ENCODE results near the gene DPP9.
"Not testable (repeated sequence)": the region's sequence is repeated elsewhere in the genome, so short reads cannot be mapped to it uniquely, and the experiment has no call there.

Gene DPP9

DNA sequence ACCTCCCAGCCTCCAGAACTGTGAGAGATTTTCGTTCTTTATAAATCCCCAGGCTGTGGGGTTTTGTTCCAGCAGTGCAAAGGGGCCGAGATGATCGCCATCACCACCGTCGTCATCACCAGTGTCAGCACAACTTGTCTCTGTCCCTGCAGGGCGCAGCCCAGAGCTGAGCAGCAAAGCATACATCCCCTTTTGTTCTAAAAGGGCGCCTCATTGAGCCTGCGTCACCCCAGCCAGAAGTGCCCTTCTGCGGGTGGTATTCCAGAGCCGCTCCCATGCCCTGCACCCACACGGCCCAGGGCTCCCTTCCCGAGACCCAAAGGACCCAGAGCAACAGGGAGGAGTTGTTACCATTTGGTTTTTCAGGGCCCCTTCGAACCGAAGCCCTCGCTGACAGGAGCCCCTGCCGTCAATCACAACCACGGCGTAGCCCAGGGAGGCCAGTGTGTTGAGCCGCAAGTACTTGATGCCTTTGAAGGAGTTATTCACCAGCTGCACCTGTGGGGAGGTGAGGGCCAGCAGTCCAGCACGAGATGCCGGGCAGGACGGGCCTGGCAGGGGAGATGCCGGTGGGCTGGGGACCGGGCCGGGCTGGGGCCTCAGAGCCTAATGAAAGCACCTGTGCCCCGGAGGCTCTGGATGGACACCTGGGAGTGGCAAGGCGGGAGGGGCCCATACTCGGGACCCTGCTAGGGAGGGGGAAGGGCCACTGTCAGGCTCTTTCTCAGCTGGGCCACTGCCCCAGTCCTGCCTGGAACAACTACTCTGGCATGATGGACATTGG, 39.1 kb downstream of the DPP9 start:
- DNase-seq = no peak

DNA sequence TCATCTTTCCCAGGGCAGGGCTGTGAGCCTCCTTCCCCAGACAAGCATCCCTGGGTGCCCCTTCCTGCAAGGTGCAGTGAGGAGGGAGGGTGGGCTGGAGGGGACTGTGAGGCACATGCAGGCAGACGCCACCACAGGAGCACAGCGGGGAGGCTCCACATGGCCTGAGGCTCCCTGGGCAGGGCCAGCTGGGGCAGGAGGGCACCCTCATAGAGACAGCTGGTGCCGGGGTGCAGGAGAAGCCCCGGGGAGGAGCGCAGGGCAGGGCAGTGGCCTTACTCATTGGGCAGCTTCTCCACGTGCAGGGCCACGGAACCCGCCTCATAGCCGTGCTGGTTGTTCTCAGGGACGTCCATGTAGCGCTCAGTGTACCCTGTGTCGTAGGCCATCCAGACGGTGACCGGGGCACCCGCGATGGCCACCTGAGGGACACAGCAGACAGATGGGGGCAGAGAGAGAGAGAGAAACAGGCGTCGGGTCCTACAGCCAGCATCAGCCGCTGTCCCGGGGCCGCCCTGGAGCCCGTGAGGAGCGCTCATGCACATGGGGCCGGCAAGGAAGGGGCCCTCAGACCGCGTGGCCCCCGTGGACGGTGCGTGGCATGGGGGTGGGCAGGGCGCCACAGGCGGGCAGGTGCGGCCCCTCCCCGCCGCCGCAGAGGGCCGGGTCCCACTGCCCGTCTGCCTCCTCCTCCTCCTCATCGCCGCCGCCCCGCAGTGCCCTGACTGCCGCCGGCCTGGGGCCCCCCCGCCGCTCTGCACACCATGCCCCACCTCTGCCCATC, 41.0 kb downstream of the DPP9 start:
- no peak for DNase-seq

DNA sequence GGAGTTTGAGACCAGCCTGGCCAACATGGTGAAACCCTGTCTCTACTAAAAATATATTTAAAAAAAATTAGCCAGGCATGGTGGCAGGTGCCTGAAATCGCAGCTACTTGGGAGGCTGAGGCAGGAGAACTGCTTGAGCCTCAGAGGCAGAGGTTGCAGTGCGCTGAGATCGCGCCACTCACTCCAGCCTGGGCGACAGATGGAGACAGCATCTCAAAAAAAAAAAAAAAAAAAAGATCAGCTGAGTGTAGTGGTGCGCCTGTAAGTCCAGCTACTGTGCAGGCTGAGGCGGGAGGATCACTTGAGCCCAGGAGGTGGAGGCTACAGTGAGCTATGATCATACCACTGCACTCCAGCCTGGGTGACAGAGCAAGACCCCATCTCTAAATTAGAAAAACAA, 43.6 kb downstream of the DPP9 start:
- DNase-seq = not testable (repeated sequence)

DNA sequence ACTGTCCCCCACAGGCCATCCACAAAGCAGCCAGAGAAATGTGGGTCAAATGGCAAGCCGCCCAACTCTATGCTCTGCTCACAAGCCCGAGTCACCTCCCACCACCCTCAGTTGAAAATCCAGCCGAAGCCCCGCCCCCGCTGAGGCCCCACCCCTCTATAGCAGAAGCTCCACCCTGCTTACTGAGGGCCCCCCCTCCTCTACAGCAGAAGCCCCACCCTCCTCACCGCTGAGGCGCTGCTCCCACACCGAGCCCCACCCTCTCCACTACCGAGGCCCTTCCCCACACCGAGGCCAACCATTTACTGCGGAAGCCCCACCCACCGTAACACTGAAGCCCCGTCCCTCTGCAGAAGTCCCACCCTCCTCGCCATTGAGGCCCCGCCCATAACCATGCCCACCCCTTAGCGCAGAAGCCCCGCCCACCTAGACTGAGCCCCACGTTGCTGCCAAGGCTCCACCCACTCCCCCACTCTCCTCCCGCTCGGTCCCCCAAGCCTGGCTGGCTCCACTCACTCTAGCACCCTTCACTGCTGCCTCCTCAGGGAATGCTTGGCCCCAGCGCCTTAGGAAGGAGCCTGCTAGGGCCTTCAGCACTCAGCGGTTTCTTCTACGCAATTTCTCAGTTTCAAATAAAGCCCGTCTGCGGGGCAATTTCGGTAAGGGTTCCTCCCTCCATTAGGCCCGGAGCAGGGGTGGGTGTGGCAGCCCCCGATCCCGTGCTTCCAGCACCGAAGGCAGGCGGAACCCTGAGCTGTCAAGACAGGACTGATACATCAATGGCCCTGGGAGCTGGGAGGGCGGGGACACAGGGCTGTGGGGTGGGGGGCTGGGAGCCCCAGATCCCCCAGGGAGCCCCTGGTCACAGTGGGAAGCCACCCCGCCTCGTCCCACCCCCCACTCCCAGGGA, 44.5 kb downstream of the DPP9 start:
- DNase-seq = no peak

DNA sequence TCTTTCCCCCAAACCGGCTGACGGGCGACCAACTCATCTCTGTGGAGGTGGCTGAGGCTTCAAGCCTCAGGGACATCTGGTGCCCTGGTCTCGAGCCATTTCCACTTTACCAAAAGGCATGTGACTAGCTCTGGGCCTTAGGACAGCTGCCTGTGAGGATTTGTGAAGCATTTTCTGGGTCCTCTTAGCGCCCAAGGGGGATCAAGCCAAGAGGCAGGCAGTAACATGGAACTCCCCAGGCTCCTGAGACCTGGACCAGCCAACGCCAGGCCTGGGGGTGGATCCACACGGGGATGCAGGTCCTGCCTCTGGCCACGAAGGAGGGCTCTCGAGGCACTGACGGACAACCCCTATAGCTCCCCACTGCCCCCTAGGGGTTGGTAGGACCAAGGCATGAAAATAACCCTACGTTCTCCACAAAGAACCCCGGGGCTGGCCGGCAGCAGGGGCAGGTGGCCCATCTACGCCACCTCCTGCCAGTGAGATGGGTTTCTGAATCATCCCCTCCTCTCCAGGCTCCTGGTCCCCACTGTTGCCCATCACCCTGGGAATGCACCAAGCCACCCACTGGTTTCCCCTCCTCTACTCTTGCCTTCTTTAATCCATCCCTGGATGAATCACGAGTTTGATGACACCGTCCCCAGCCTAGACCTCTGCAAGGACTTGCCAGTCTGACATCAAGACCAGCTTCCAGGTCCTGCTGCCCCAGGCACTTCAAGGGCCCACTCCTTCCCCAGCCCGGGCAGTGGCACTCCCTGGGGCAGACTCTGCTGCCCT, 46.5 kb downstream of the DPP9 start:
- no peak for DNase-seq

DNA sequence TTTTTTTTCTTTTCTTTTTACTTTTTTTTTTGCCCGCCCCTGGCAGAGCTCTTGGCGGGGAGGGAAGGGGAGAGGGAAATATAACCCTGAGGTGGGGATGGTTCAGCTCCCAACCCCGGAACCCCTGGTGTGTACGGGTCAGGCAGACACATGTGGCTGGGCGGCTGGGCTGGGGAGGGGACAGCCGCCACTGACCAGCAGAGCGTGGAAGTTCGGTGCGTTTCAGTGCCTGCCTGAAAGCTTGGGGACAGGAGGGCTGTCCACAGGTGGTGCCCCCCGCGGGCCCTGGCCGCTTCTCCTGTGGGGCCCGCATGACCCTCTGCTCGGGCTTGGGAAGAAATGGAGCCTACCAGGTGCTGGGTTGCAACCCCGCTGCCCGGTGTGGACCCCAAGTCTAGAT, 48.3 kb downstream of the DPP9 start:
- DNase-seq = no peak

DNA sequence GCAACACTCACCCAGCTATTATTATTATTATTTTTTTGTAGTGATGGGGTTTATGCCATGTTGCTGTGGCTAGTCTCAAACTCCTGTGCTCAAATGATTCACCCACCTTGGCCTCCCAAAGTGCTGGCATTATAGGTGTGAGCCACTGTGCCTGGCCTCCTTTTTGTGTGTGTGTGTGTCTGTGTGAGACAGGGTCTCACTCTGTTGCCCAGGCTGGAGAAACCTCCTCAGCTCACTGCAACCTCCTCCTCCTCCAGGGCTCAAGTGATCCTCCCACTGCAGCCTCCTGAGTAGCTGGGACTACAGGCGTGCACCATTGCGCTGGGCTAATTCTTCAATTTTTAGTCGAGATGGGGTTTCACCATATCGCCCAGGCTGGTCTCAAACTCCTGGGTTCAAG, 49.9 kb downstream of the DPP9 start:
- DNase-seq = no peak

DNA sequence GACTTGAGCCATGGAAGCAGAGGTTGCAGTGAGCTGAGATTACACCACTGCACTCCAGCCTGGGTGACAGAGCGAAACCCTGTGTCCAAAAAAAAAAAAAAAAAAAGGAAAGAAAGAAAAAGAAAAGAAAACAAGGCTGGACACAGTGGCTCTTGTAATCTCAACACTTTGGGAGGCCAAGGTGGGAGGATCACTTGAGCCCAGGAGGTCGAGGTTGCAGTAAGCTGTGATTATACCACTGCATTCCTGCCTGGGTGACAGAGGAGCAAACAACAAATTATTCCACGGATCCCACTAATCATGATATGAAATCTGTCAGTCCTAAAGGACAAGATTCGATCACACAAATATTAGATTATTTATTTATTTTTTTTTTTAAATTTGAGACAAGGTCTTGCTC, 50.4 kb downstream of the DPP9 start:
- DNase-seq = no peak

DNA sequence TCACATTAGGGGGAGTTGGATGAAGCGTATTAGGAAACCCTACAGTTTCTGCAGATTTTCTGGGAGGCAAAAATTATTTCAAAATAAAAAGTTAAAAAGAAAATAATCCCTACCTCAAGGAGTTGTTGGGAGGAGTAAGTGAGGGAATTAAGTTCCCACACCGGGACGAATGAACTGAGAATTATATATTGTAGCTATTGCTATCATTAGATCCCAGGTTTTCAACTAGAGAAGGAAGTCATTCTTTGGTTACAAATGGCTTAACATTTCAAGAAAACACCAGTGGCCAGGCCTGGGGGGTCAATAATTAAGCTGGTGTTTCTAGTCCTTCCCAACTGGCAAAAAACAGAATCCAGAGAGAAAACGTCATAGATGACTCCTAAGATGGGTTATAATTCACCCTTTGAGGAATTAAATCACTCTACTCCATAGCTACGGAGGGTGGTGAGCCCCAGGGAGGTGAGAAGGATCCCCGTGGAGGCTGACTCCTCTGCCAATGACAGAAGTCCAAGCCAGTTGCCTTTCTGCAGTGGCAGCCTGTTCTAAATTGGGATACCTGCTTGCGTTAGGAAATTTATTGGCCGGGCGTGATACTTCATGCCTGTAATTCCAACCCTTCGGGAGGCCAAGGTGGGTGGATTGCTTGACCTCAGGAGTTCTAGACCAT, 52.3 kb downstream of the DPP9 start:
- DNase-seq = no peak

DNA sequence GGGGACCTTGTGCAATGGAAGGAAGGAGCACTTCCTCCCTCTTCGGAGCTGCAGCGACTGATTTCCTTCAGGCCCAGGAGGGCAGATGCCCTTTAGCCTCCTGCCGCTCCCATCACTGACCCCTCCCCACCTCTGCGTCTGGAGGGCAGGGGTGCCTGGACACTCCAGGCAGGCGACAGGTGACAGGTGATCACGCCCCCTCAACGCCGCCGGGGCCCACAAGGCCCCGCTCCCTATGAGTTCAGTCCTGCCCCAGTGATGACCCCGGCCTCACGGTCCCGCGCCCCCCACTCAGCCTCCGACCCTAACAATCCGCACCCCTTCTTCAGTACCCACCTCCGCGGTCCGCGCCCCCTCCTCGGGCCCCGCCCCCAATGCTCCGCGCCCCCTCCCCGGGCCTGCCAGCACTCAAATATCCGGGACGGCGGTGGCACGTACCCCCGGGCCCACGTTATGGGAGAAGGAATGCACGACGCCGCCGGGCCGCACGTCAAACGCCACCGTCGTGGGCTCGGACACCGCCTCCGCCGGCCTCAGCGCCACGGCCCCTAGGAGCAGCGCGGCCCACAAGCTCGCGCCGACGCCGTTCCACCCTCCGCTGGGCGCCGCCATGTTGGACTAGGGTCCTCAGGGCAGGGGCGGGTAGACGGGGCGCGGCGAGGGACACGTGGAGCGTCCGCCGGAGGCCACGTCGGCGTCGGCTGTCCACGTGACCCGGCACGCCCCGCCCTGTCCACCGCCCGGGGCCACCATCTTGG, 53.7 kb downstream of the DPP9 start, which contains the start of gene MYDGF:
TSS of gene MYDGF (minus strand) at position 620 of the 758 bp plus-strand sequence. CDS start at position 612, 8 bp downstream.
- DNase-seq = peak; percentile 89

DNA sequence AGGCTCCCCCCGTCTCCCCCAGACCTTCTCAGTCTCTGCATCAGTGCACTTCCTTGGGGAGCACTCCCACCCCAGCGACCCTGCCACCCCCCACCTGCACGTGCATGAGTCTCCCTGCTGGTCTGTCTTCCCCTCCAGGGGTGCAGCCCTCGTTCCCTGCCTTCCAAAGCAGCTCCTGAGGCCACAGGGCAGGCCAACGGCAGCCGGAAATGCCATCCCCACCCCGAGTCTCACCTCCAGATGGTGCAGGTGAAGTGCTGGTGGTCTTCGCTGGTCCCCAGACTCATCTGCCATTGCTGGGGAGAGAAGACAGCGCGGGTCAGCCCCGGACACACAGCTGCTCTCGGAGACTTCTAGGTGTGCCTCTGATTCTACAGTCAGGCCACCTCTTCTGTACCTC, 59.0 kb downstream of the DPP9 start:
- DNase-seq = no peak

DNA sequence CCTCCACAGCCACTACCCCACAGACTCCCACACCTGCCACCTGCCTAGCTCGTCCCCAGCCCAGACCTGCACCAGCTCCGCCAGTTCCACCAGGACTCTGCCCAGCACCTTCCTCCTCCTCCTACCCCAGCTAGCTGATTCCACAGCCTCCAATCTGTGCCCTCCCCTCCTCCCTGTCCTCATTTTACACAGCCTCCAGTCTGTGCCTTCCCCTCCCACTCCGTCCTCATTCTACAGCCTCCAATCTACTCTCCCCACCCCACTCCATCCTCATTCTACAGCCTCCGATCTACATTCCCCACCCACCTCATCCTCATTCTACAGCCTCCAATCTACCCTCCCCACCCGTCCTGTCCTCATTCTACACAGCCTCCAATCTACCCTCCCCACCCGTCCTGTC, 60.8 kb downstream of the DPP9 start:
- DNase-seq = no peak

DNA sequence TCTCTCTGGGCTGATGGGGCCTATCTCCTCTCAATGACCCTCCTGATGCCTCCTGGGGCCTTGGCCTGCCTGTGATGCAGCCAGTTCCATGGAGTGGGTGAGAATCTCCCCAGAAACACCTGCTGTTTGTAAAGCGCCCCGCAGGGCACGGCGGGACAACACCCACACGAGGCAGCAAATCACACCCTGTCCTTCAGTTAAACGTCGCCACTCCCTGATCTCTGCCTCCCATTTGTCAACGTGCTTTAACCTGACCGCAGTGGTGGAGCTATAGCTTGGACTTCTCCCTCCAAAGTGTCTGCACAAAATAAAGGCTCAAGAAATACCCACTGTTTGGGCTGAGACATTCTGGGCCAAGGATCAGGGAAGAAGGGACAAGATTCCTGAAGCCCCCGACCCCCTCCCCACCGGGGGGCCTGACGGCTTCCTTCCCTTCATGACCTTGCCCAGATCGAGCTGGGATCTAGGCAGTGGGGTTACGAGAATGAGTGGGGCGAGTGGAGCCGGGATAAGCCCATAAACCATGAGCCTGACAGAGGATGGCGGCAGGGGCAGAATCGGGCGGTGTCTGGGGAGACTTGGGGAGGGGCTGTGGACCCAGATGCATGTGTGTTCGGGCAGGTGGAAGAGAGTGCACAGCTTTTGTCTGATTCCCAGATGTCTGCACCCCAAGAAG, 61.5 kb downstream of the DPP9 start:
- no peak for DNase-seq

DNA sequence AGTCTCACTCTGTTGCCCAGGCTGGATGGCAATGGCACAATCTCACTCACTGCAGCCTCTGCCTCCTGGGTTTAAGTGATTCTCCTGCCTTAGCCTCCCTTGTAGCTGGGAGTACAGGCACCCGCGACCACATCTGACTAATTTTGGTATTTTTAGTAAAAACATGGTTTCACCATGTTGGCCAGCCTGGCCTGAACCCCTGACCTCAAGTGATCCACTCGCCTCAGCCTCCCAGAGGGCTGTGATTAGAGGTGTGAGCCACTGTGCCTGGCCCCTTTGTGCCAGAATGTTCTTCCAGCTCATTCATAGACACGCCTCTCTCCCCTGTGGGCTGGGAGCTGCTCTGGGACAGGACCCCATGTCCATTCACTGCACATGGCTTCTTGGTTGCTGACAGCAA, 62.6 kb downstream of the DPP9 start:
- no peak for DNase-seq

DNA sequence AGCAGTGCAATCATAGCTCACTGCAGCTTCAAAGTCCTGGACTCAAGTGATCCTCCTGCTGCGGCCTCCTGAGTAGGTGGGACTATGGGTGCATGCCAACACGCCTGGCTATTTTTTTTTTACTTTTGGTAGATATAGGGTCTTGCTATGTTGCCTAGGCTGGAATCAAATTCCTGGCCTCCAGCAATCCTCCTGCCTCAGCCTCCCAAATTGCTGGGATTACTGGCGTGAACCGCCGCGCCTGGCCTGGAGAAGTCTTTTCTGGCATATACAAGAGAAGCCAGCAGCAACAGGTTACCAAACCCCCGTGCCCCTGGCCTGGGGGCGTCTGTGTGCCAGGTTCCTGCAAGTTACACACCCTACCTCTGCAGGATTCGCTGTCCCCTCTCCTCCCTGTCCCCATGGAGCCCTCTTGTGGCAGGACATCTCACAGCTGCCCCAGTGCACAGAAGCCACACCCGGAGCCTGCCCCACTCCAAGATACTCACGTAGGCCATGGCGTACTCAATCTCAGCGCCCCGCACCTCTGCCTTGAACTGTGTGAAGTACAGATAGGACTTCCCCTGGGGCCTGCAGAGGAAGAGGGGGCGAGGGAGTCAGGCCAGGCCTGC, 63.4 kb downstream of the DPP9 start:
- peak; percentile 43 for DNase-seq

DNA sequence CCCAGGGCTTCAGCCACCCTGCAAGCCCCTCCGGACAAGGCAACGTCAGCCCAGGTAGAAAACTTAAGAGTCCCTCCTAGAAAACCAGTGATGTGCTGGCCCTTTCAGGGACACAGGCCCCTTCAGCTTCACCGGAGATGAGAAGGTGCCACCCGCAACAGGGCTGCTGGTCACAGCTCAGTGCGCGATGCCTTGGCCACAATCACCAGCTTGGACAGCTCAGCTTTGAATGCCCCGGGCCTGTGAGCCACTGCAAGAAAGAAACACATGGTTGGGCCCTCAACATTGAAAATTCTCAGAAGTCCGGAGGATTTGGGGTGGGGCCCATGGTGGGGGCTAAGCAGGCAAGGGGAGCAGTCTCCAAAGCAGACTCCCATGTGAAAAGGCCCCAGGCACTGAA, 65.8 kb downstream of the DPP9 start:
- DNase-seq = no peak

DNA sequence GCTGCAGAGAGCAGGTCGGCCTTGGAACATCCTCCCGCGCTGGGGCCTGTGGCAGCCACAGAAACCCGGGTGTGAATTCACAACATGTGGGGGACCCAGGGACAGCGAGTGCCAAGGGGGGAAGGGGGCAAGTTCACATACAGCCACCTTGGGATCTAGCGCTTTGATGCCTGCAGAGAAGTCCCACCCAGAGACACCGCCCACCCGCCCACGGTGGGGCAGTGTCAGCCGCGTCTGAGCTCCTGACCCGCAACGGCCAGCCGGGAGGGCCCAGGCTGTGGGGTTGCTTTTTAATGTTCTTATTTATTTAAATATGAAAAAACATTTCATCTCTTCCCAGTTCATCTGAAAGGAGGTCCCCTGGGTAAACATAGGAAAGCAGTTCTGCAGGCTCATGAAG, 66.4 kb downstream of the DPP9 start:
- no peak for DNase-seq

DNA sequence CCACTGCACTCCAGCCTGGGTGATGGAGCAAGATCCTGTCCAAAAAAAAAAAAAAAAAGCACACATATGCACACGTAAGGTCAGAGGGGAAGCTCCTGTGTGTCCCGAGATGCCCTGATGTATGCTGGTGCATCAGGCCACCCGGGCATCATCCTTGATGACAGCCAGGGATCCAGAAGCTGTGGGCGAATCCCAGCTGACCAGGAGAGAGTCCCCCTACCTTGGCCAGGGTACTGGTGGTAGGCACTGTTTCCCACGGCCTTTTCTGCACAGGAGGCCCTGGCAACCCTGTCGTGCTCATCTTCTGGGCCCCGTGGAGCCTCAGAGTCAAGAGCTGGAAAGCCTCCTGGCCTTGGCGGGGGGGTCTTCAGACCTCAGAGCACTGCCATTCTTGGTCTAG, 67.5 kb downstream of the DPP9 start:
- DNase-seq = no peak

DNA sequence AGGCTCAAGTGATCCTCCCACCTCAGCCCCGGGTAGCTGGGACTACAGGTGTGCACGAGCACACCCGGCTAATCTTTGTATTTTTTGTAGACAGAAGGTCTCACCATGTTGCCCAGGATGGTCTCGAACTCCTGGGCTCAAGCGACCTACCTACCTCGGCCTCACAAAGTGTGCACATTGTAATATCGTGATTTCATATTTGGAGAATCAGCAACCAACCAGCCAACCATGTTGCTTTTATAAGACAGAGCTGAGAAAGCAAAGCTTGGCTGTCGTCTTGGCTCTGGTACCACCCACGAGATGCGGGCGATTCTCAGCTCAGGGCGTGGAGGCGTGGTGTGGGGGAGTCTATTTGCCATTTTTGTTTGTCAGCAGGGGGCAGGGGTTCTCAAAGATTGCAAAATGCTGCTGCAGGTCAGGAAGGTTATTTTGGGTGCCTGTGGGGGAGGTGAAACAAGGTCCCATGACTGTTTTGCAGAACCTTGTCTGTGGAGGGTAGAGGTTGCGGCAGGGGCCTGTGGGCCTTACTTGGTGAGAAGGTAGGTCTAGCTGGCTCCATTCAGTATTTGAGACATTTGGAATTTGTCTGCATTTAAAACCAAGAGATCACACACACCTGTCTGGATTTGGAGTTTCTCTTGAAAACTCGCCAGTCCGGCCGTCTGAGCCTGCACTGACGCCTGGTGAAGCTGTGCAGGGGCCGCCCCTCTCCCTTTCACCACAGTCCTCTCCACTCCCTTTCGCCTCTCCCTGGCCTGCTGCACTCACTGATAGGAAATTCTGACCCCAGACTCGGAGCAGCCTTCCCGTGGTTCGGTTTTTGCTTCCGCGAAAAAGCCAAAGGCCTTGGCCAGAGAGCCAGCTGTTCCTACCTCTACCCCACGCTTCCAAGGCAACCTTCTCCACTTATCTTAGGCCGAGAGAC, 68.9 kb downstream of the DPP9 start:
- no peak for DNase-seq
